Measurements from ENCODE around the gene MRPS7. TPM values are rescaled to one million over a fixed set of nuclear protein-coding genes. Genes with fewer than 3 reads are reported as not detected.
"Not testable (repeated sequence)": the region's sequence is repeated elsewhere in the genome, so short reads cannot be mapped to it uniquely, and the experiment has no call there.

Gene MRPS7
- total RNA-seq, 4 donors from 2014 or later: 68.5 to 118 (median 82.6) TPM

- Histone ChIP-seq H3K27ac (no peak overlapping the region), H3K4me3 (no peak overlapping the region), H3K36me3 (no peaks in the 10 kb centered on the region), H3K27me3 (no peaks in the 10 kb centered on the region), H3K4me1 (peaks cover 15 to 26% of the 10 kb centered on the region in 2 donors), H3K9me3 (no peaks in the 10 kb centered on the region)
- no peak for TF ChIP-seq CTCF (IDR thresholded peaks at IDR 0.05 in 4 of 5, conservative IDR thresholded peaks at IDR 0.05 in 1 of 5)
- TF ChIP-seq POLR2A (IDR thresholded peaks at IDR 0.05): no peak
- intact Hi-C loops (cut with DNase I; ENCODE audit: low total_unique reads) (no loop called here), in situ Hi-C loops (cut with MboI; ENCODE audit: low sequenced_read_pairs in 4 of 4) (no loop called here)
- DNase-seq: no peak
- ATAC-seq: no peak
Observed at GRCh38 chr17:75273977-75274708, 12.5 kb downstream of the MRPS7 start.

GRCh38 chr17:75277664-75278071, 16.0 kb downstream of the MRPS7 start:
- Histone ChIP-seq H3K4me1 (peaks cover under 1 to 2% of the 10 kb centered on the region in 2 donors), H3K27ac (no peak overlapping the region), H3K4me3 (no peak overlapping the region), H3K36me3 (peaks cover 0 to 19% of the 10 kb centered on the region in 2 donors), H3K27me3 (no peaks in the 10 kb centered on the region), H3K9me3 (no peaks in the 10 kb centered on the region)
- TF ChIP-seq POLR2A (IDR thresholded peaks at IDR 0.05): no peak
- no peak for TF ChIP-seq CTCF (IDR thresholded peaks at IDR 0.05 in 4 of 5, conservative IDR thresholded peaks at IDR 0.05 in 1 of 5)
- ATAC-seq (no peak), DNase-seq (no peak)
- intact Hi-C loops (cut with DNase I; ENCODE audit: low total_unique reads) (no loop called here), in situ Hi-C loops (cut with MboI; ENCODE audit: low sequenced_read_pairs in 4 of 4) (no loop called here)

- H3K4me3 ChIP-seq; DNase-seq; intact Hi-C loops (cut with DNase I; ENCODE audit: low total_unique reads); in situ Hi-C loops (cut with MboI; ENCODE audit: low sequenced_read_pairs in 4 of 4); H3K4me1 ChIP-seq; H3K27me3 ChIP-seq; ATAC-seq; H3K27ac ChIP-seq; H3K9me3 ChIP-seq: not testable (repeated sequence)
- peaks cover 0 to 33% of the 10 kb centered on the region in 2 donors for H3K36me3 ChIP-seq
Observed at GRCh38 chr17:75280189-75280588, 18.5 kb downstream of the MRPS7 start.

- no peaks in the 10 kb centered on the region for H3K27me3 ChIP-seq
- no peak overlapping the region for H3K27ac ChIP-seq
- peaks cover 5 to 9% of the 10 kb centered on the region in 2 donors for H3K4me1 ChIP-seq
- in situ Hi-C loops (cut with MboI; ENCODE audit: low sequenced_read_pairs in 4 of 4) (no loop called here), intact Hi-C loops (cut with DNase I; ENCODE audit: low total_unique reads) (no loop called here)
- H3K36me3 ChIP-seq: peaks cover 0 to 39% of the 10 kb centered on the region in 2 donors
- H3K9me3 ChIP-seq: no peaks in the 10 kb centered on the region
- no peak for ATAC-seq
- TF ChIP-seq CTCF (IDR thresholded peaks at IDR 0.05 in 4 of 5, conservative IDR thresholded peaks at IDR 0.05 in 1 of 5): no peak
- no peak for TF ChIP-seq POLR2A (IDR thresholded peaks at IDR 0.05)
- no peak for DNase-seq
- no peak overlapping the region for H3K4me3 ChIP-seq
Observed at GRCh38 chr17:75285123-75285522, 23.4 kb downstream of the MRPS7 start.

GRCh38 chr17:75287221-75287620, 25.5 kb downstream of the MRPS7 start:
- H3K27me3 ChIP-seq: no peaks in the 10 kb centered on the region
- ATAC-seq: no peak
- H3K27ac ChIP-seq: no peak overlapping the region
- in situ Hi-C loops (cut with MboI; ENCODE audit: low sequenced_read_pairs in 4 of 4) (no loop called here), intact Hi-C loops (cut with DNase I; ENCODE audit: low total_unique reads) (no loop called here)
- H3K4me1 ChIP-seq: peaks cover 8 to 9% of the 10 kb centered on the region in 2 donors
- no peak overlapping the region for H3K4me3 ChIP-seq
- H3K36me3 ChIP-seq: peaks cover 0 to 27% of the 10 kb centered on the region in 2 donors
- no peak for DNase-seq
- no peaks in the 10 kb centered on the region for H3K9me3 ChIP-seq
- TF ChIP-seq POLR2A (IDR thresholded peaks at IDR 0.05) (no peak), CTCF (IDR thresholded peaks at IDR 0.05 in 4 of 5, conservative IDR thresholded peaks at IDR 0.05 in 1 of 5) (no peak)
